Measurements from ENCODE around the gene THAP4.

THAP4 gene

DNA sequence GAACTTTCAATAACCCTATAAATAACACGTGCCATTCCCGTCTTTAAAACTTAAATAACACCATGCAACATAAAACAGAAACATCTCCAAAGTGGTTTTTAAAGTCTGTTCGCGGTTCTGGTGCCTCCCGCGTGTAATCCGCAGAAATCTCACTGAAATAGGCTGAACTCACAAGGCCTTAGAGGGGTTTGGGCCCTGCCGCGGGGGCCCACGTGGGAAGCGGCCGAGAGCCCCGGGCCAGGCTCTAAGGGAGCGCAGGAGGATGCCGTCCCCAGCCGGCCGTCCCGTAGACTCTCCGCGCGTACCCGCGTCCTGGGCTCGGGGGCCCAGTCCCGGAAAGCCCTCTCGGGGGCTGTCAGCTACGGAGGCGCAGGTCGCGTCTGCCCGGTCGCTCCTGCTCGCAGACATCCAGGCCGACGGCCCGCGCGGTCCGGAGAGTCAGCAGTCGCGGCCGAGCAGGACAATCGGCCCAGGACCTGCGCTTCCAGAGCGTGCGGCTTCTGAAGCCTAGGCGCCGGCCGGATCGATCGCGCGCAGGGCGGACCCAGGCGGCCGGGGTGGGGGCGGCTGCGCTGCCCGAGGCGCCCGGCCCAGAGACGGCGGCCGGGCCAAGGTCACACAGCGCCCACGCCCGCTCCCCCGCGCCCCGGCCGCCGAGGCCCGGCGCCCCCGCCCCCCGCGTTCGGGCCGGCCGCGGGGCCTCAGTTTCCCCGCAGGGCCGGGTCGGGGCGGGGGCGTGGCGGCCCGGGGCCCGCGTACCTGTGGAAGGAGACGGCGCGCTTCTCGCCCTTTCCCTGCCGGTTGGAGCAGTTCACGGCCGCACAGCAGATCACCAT, 558 bp downstream of the THAP4 start:
- H3K36me3 ChIP-seq (ENCODE audit: insufficient read depth, low read length): peaks cover 51% of the 10 kb centered on the region
- peaks cover 12% of the 10 kb centered on the region for H3K9me3 ChIP-seq (ENCODE audit: insufficient read depth, low read depth, low read length)
- peaks cover 3% of the 10 kb centered on the region; the same call in 1 of the 2 replicates for H3K4me1 ChIP-seq (ENCODE audit: insufficient read depth, low read length)
- H3K27ac ChIP-seq (ENCODE audit: low read depth, low read length): peak overlapping the region; percentile 43
- H3K4me3 ChIP-seq (ENCODE audit: low read length): peak overlapping the region; percentile 100
- H3K27me3 ChIP-seq (ENCODE audit: insufficient read depth, low read length): no peaks in the 10 kb centered on the region
- WGBS: under 1% methylated on average over 97 of the region's 97 CpGs
- H3K9ac ChIP-seq (ENCODE audit: low read depth, low read length): peak overlapping the region; percentile 100

DNA sequence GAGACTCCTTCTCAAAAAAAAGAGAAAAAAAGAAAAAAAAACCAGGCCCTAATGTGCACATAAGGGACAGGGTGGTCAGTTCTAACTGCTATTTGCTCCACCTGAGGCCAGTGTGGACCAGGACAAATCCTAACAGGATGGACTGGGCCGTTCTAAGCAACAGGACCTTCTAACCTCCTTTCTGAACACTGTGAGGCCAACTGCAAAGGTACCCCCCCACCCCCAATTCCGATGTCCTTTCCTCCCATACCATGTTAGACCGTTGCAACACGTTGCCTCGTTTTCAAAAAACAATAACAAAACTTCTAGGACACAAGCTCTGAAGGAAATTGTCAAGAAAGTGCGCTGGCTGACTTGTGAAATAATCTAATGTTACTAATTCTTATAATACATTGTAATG, 1.2 kb downstream of the THAP4 start:
- H3K9me3 ChIP-seq (ENCODE audit: insufficient read depth, low read depth, low read length): peaks cover 12% of the 10 kb centered on the region
- H3K27me3 ChIP-seq (ENCODE audit: insufficient read depth, low read length): no peaks in the 10 kb centered on the region
- H3K9ac ChIP-seq (ENCODE audit: low read depth, low read length): peak overlapping the region; percentile 100
- H3K4me1 ChIP-seq (ENCODE audit: insufficient read depth, low read length): peaks cover 3% of the 10 kb centered on the region; the same call in 1 of the 2 replicates
- WGBS: 22% methylated on average over 5 of the region's 6 CpGs
- peak overlapping the region; percentile 100 for H3K4me3 ChIP-seq (ENCODE audit: low read length)
- peaks cover 58% of the 10 kb centered on the region for H3K36me3 ChIP-seq (ENCODE audit: insufficient read depth, low read length)
- no peak overlapping the region for H3K27ac ChIP-seq (ENCODE audit: low read depth, low read length)

DNA sequence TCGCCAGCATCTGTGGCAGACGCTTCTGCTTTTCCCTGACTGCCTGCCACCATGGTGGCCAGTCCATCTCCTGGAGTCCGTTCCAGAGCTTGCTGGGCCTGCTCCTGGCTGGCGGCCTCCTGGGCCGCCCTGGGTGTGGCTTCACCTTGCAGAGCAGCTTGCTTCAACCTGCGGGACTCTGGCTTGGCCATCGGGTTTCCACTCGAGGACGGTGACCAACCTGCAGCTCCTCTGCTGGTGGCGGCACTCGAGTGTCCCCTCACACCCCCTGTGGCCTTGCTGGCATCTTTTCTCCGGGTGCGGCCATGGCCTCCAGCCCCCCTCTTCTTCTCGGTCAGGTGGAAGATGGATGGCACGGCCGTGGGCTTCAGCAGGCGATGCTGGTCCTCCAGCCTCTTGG, 3.4 kb downstream of the THAP4 start:
- peaks cover 50% of the 10 kb centered on the region for H3K36me3 ChIP-seq (ENCODE audit: insufficient read depth, low read length)
- no peak overlapping the region for H3K9ac ChIP-seq (ENCODE audit: low read depth, low read length)
- H3K27me3 ChIP-seq (ENCODE audit: insufficient read depth, low read length): no peaks in the 10 kb centered on the region
- no peaks in the 10 kb centered on the region for H3K9me3 ChIP-seq (ENCODE audit: insufficient read depth, low read depth, low read length)
- WGBS: 94% methylated on average over 17 of the region's 17 CpGs
- no peak overlapping the region for H3K4me3 ChIP-seq (ENCODE audit: low read length)
- H3K4me1 ChIP-seq (ENCODE audit: insufficient read depth, low read length): peaks cover 3% of the 10 kb centered on the region; the same call in 1 of the 2 replicates
- no peak overlapping the region for H3K27ac ChIP-seq (ENCODE audit: low read depth, low read length)

DNA sequence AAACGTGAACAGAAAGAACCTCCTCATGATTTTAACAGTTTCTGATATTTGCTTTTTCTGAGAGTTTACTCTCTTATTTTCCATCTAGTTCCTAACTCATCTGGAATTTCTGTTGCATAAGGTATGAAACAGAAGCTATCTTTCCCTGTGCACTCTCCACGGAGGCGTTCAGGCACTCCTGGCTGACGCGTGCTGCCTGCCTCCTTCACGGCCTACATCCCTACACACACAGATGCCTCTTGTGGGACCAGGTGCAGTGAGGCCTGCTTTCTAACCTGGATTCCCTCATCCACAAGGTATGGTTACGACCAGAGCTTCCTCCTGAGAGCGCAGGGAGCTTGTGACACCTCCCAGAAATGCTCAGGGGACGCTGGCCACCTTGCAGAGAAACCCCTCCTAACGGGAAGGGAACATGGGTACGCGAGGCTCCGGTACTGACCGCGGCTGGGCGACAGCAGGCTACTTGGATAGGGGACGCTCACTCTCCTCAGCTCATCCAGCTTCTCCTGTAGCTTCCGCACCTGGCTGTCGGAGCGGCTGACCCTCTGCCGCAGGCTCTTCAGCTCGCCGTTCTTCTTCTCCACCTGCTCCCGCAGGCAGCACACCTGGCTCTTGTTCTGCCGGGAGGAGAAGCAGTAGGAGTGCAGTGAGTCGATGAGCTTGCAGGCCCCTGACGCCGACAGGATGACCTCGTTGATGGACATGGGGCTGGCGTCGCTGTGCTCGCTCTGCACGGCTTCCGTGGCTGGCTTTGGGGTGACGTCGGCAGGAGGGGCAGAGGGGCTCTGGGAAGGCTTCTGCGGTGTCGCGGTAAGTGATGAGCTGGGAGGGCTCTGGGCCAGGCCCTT, 4.3 kb downstream of the THAP4 start:
- 95% methylated on average over 38 of the region's 39 CpGs for WGBS

DNA sequence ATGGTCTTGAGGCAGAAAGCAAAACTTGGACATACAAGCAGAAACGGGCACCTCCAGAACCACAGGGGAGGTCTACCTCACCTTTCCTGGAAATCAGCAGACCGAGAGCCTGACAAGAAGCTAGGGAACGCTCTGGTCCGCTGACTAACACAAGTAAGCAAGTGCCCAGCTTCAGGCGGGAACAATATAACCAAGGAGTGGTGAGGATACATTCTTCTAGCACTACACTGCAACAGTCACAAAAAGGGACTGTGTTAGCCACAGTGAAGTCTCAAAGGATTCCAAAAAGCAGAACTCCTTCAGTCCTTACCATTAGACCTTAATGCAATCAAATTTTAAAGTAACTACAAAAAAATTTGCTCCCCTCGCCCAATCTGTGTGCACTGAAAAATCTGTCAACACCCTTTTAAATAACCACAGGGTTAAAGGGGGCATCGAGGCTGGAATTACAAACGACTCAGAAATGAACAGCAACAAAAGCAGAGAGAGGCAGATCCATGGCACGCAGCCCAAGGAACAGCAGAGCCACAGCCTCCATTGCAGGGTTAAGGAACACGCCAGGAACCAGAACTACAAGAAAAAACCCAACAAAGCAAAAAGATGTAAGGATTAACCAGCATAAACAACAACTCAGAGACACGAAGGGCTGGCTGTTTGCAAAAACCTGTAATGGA, 7.1 kb downstream of the THAP4 start:
- H3K9ac ChIP-seq (ENCODE audit: low read depth, low read length): peak overlapping the region; percentile 20; the same call in 1 of the 2 replicates
- 87% methylated on average over 11 of the region's 11 CpGs for WGBS
- no peaks in the 10 kb centered on the region for H3K27me3 ChIP-seq (ENCODE audit: insufficient read depth, low read length)
- H3K36me3 ChIP-seq (ENCODE audit: insufficient read depth, low read length): peaks cover 56% of the 10 kb centered on the region
- H3K4me3 ChIP-seq (ENCODE audit: low read length): no peak overlapping the region
- no peaks in the 10 kb centered on the region for H3K4me1 ChIP-seq (ENCODE audit: insufficient read depth, low read length)
- H3K27ac ChIP-seq (ENCODE audit: low read depth, low read length): no peak overlapping the region
- H3K9me3 ChIP-seq (ENCODE audit: insufficient read depth, low read depth, low read length): no peaks in the 10 kb centered on the region

More for the DNA sequence above, 4.3 kb downstream of the THAP4 start:
- H3K9me3 ChIP-seq (ENCODE audit: insufficient read depth, low read depth, low read length): no peaks in the 10 kb centered on the region
- H3K9ac ChIP-seq (ENCODE audit: low read depth, low read length): no peak overlapping the region
- H3K4me3 ChIP-seq (ENCODE audit: low read length): no peak overlapping the region
- peaks cover 3% of the 10 kb centered on the region; the same call in 1 of the 2 replicates for H3K4me1 ChIP-seq (ENCODE audit: insufficient read depth, low read length)
- H3K27me3 ChIP-seq (ENCODE audit: insufficient read depth, low read length): no peaks in the 10 kb centered on the region
- peaks cover 54% of the 10 kb centered on the region for H3K36me3 ChIP-seq (ENCODE audit: insufficient read depth, low read length)
- H3K27ac ChIP-seq (ENCODE audit: low read depth, low read length): no peak overlapping the region

DNA sequence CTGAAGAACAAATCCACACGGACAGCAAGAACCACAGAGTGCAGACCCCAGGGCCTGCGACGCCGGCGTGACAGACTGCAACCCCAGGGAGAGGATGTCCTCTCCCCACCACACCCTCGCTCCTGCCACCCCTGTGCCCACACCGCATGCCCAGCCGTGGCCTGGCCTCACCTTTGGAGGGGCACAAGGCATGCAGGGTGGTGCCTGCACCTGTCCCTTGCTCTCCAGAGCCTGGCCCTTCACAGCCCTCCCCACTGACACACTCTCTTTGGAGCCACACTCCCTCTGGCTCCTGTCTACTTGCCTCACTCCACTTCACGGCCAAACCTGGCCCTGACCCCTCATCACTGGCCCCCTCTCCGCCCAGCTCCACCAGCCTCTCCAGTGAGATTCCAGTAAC, 9.3 kb downstream of the THAP4 start:
- H3K4me3 ChIP-seq (ENCODE audit: low read length): no peak overlapping the region
- H3K9ac ChIP-seq (ENCODE audit: low read depth, low read length): no peak overlapping the region
- no peaks in the 10 kb centered on the region for H3K9me3 ChIP-seq (ENCODE audit: insufficient read depth, low read depth, low read length)
- WGBS: 94% methylated on average over 10 of the region's 10 CpGs
- peaks cover 39% of the 10 kb centered on the region for H3K36me3 ChIP-seq (ENCODE audit: insufficient read depth, low read length)
- H3K4me1 ChIP-seq (ENCODE audit: insufficient read depth, low read length): no peaks in the 10 kb centered on the region
- no peaks in the 10 kb centered on the region for H3K27me3 ChIP-seq (ENCODE audit: insufficient read depth, low read length)
- H3K27ac ChIP-seq (ENCODE audit: low read depth, low read length): no peak overlapping the region

DNA sequence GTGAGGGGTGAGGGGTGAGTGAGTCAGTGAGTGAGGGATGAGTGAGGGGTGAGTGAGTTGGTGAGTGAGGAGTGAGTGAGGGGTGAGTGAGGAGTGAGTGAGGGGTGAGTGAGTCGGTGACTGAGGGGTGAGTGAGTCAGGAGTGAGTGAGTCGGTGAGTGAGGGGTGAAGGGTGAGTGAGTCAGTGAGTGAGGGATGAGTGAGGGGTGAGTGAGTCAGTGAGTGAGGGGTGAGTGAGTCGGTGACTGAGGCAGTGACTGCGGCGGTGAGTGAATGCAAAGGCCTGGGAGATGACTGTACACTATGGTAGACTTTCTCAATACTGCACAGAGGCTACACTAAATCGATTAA, 16.6 kb downstream of the THAP4 start:
- no peaks in the 10 kb centered on the region for H3K9me3 ChIP-seq (ENCODE audit: insufficient read depth, low read depth, low read length)
- H3K36me3 ChIP-seq (ENCODE audit: insufficient read depth, low read length): peaks cover 10% of the 10 kb centered on the region; the same call in 1 of the 2 replicates
- H3K4me1 ChIP-seq (ENCODE audit: insufficient read depth, low read length): peaks cover 6% of the 10 kb centered on the region; the same call in 1 of the 2 replicates
- no peak overlapping the region for H3K27ac ChIP-seq (ENCODE audit: low read depth, low read length)
- no peak overlapping the region for H3K4me3 ChIP-seq (ENCODE audit: low read length)
- no peaks in the 10 kb centered on the region for H3K27me3 ChIP-seq (ENCODE audit: insufficient read depth, low read length)
- no peak overlapping the region for H3K9ac ChIP-seq (ENCODE audit: low read depth, low read length)
- 95% methylated on average over 6 of the region's 6 CpGs for WGBS

- WGBS: 88% methylated on average over 20 of the region's 20 CpGs
- H3K9ac ChIP-seq (ENCODE audit: low read depth, low read length): no peak overlapping the region
- peaks cover 6% of the 10 kb centered on the region; the same call in 1 of the 2 replicates for H3K4me1 ChIP-seq (ENCODE audit: insufficient read depth, low read length)
- H3K27ac ChIP-seq (ENCODE audit: low read depth, low read length): no peak overlapping the region
- no peaks in the 10 kb centered on the region for H3K9me3 ChIP-seq (ENCODE audit: insufficient read depth, low read depth, low read length)
- no peaks in the 10 kb centered on the region for H3K27me3 ChIP-seq (ENCODE audit: insufficient read depth, low read length)
- H3K36me3 ChIP-seq (ENCODE audit: insufficient read depth, low read length): peaks cover 7% of the 10 kb centered on the region; the same call in 1 of the 2 replicates
- H3K4me3 ChIP-seq (ENCODE audit: low read length): no peak overlapping the region
Measured at GRCh38 chr2:241619597-241620418, 17.1 kb downstream of the THAP4 start.

DNA sequence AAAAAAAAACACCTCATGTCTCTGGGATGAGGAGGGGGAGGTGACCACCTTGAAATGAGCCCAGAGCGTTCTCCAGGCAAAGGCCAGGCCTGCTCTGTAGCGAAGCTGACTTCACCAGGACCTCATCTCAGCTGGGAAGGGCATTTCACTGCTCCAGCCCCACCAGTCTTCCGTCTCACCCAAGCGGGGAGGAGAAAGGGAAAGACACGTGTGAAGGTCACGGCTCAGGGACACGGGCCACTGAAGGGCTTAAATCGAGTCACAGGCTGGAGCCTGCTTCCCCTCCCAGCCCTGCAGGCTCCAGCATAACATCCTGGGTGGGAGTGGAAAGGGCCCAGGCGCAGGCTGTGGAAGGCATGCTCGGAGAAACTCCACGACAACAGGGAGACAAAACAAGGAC, 18.1 kb downstream of the THAP4 start:
- Histone ChIP-seq H3K27ac (ENCODE audit: low read depth, low read length) (no peak overlapping the region), H3K4me1 (ENCODE audit: insufficient read depth, low read length) (peaks cover 6% of the 10 kb centered on the region; the same call in 1 of the 2 replicates), H3K27me3 (ENCODE audit: insufficient read depth, low read length) (no peaks in the 10 kb centered on the region), H3K9ac (ENCODE audit: low read depth, low read length) (no peak overlapping the region), H3K36me3 (ENCODE audit: insufficient read depth, low read length) (peaks cover 7% of the 10 kb centered on the region; the same call in 1 of the 2 replicates), H3K4me3 (ENCODE audit: low read length) (no peak overlapping the region), H3K9me3 (ENCODE audit: insufficient read depth, low read depth, low read length) (no peaks in the 10 kb centered on the region)
- WGBS: 94% methylated on average over 11 of the region's 11 CpGs

DNA sequence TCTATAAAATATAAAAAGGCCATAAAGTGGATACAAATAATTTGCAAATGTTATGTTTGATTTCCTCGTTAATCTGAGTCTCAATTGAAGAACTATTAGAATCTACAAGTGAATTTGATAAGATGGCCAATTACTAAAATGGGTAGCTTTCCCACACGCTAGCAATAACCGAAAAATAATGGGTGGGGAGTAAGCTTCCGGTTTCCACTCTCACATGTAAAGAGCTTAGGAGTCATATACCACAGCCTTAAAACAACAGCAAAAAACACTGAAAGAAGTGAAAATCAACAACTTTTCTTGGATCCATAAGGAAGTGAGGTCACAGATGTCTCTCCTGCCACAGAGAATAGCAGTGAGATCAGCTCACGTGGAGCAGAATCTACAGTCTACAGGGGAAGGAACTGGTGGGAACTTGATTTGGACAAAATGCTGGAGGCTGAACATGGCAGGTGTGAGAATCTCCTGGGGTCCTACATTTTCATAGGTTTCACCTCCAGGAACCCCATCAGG, 18.6 kb downstream of the THAP4 start:
- peaks cover 6% of the 10 kb centered on the region; the same call in 1 of the 2 replicates for H3K4me1 ChIP-seq (ENCODE audit: insufficient read depth, low read length)
- peaks cover 7% of the 10 kb centered on the region; the same call in 1 of the 2 replicates for H3K36me3 ChIP-seq (ENCODE audit: insufficient read depth, low read length)
- no peaks in the 10 kb centered on the region for H3K27me3 ChIP-seq (ENCODE audit: insufficient read depth, low read length)
- H3K9me3 ChIP-seq (ENCODE audit: insufficient read depth, low read depth, low read length): no peaks in the 10 kb centered on the region
- no peak overlapping the region for H3K27ac ChIP-seq (ENCODE audit: low read depth, low read length)
- 97% methylated on average over 5 of the region's 5 CpGs for WGBS
- H3K9ac ChIP-seq (ENCODE audit: low read depth, low read length): no peak overlapping the region
- H3K4me3 ChIP-seq (ENCODE audit: low read length): no peak overlapping the region
